GM12891 (cell line): Measurements from ENCODE around the gene RAB25.

ENCODE experiments used
- DNase-seq: peaks from one replicate; pipeline ENCODE4 v3.0.0; 2011; ENCODE audit warnings: low spot score; ENCODE audit not compliant: insufficient read length
- FAIRE-seq: peaks from 2 replicates; lab custom pipeline; 2011; peaks lifted over from hg19 to GRCh38; lab: Jason Lieb, UNC
- PAX5 ChIP-seq: IDR thresholded peaks from 2 replicates; pipeline ENCODE4 v1.6.1; 2011; ENCODE audit warnings: low read length, moderate library complexity, mild to moderate bottlenecking; ENCODE audit not compliant: insufficient read depth, severe bottlenecking
- POLR2A ChIP-seq: IDR thresholded peaks from 2 replicates; pipeline ENCODE4 v1.6.1; 2011; ENCODE audit warnings: low read depth, low read length, control low read depth
- POLR2AphosphoS5 ChIP-seq: IDR thresholded peaks from 2 replicates; pipeline ENCODE4 v1.6.1; 2011; ENCODE audit warnings: low read depth, low read length, control low read depth
- POU2F2 ChIP-seq: IDR thresholded peaks from 2 replicates; pipeline ENCODE4 v1.6.1; 2011; ENCODE audit warnings: low read depth, mild to moderate bottlenecking, control low read depth, low read length, moderate library complexity
- SPI1 ChIP-seq: IDR thresholded peaks from 2 replicates; pipeline ENCODE4 v1.6.1; 2011; ENCODE audit warnings: low read depth, low read length, control low read depth
- TAF1 ChIP-seq: IDR thresholded peaks from 2 replicates; pipeline ENCODE4 v1.6.1; 2011; ENCODE audit warnings: low read depth, low read length, control low read depth

The RAB25 gene

GRCh38 chr1:156098784-156099183, 37.8 kb downstream of the RAB25 start:
- FAIRE-seq (no peak), DNase-seq (no peak)
- TF ChIP-seq PAX5 (no peak), POLR2A (peak; percentile 41; the same call in 1 of the 2 replicates)

- FAIRE-seq = no peak
- DNase-seq = no peak
- no peak for TF ChIP-seq POLR2A
- TF ChIP-seq POLR2AphosphoS5 = no peak
Observed at GRCh38 chr1:156099282-156099681, 38.3 kb downstream of the RAB25 start.

- DNase-seq (no peak), FAIRE-seq (peak; percentile 56)
- TF ChIP-seq POLR2AphosphoS5 = no peak
- no peak for TF ChIP-seq POU2F2
- no peak for TF ChIP-seq SPI1
- no peak for TF ChIP-seq TAF1
- no peak for TF ChIP-seq POLR2A
- no peak for TF ChIP-seq PAX5
Observed at GRCh38 chr1:156100205-156100995, 39.4 kb downstream of the RAB25 start.

GRCh38 chr1:156101880-156102279, 40.9 kb downstream of the RAB25 start:
- no peak for DNase-seq
- FAIRE-seq = no peak
- TF ChIP-seq POLR2A (no peak), TAF1 (no peak), SPI1 (no peak), PAX5 (no peak), POLR2AphosphoS5 (no peak)

- TF ChIP-seq TAF1 = no peak
- TF ChIP-seq POU2F2 = no peak
- DNase-seq (no peak), FAIRE-seq (no peak)
Observed at GRCh38 chr1:156102633-156103511, 41.9 kb downstream of the RAB25 start.

GRCh38 chr1:156103521-156103947, 42.6 kb downstream of the RAB25 start:
- FAIRE-seq = no peak
- no peak for DNase-seq
- TF ChIP-seq PAX5 (no peak), TAF1 (no peak), POLR2A (no peak), POLR2AphosphoS5 (no peak), SPI1 (no peak), POU2F2 (no peak)

- DNase-seq (no peak), FAIRE-seq (no peak)
- TF ChIP-seq POLR2A = no peak
- no peak for TF ChIP-seq TAF1
- TF ChIP-seq SPI1 = no peak
- no peak for TF ChIP-seq POU2F2
- TF ChIP-seq PAX5 = no peak
- TF ChIP-seq POLR2AphosphoS5 = no peak
Observed at GRCh38 chr1:156104065-156104810, 43.3 kb downstream of the RAB25 start.

- FAIRE-seq (peak; percentile 16), DNase-seq (no peak)
- TF ChIP-seq SPI1 (no peak), POU2F2 (no peak), POLR2AphosphoS5 (no peak), TAF1 (no peak), PAX5 (no peak), POLR2A (no peak)
Observed at GRCh38 chr1:156104861-156105832, 44.2 kb downstream of the RAB25 start.
